OCI-M2 (cell line): ENCODE measurements around the gene THEMIS.

Source experiments
- DNase-seq: peaks from one replicate; lab custom pipeline; 2025; ENCODE audit not compliant: unreplicated experiment; lab: John Stamatoyannopoulos, UW

The THEMIS gene

GRCh38 chr6:127865108-127865507 is 35.8 kb downstream of the THEMIS start:
- no peak for DNase-seq

- DNase-seq, result no peak
Observed at GRCh38 chr6:127864701-127865100, 36.2 kb downstream of the THEMIS start.

GRCh38 chr6:127860723-127861122 is 40.1 kb downstream of the THEMIS start:
- no peak for DNase-seq

GRCh38 chr6:127859956-127860355 is 40.9 kb downstream of the THEMIS start:
- no peak for DNase-seq

- DNase-seq, result no peak
Observed at GRCh38 chr6:127858727-127859391, 42.0 kb downstream of the THEMIS start.

- no peak for DNase-seq
Observed at GRCh38 chr6:127857051-127857637, 43.7 kb downstream of the THEMIS start.

- DNase-seq, result no peak
Observed at GRCh38 chr6:127855542-127856159, 45.2 kb downstream of the THEMIS start.

- no peak for DNase-seq
Observed at GRCh38 chr6:127854009-127854408, 46.8 kb downstream of the THEMIS start.

- DNase-seq, result no peak
Observed at GRCh38 chr6:127851197-127851596, 49.7 kb downstream of the THEMIS start.

GRCh38 chr6:127845242-127845641 is 55.6 kb downstream of the THEMIS start:
- DNase-seq, result no peak

- no peak for DNase-seq
Observed at GRCh38 chr6:127844529-127844928, 56.3 kb downstream of the THEMIS start.

- no peak for DNase-seq
Observed at GRCh38 chr6:127843582-127843981, 57.3 kb downstream of the THEMIS start.

GRCh38 chr6:127842562-127842961 is 58.3 kb downstream of the THEMIS start:
- no peak for DNase-seq

- no peak for DNase-seq
Observed at GRCh38 chr6:127841811-127842210, 59.0 kb downstream of the THEMIS start.

- DNase-seq, result no peak
Observed at GRCh38 chr6:127834136-127834535, 66.7 kb downstream of the THEMIS start.

- DNase-seq, result no peak
Observed at GRCh38 chr6:127833336-127833735, 67.5 kb downstream of the THEMIS start.

GRCh38 chr6:127832381-127832780 is 68.5 kb downstream of the THEMIS start:
- no peak for DNase-seq

- DNase-seq, result no peak
Observed at GRCh38 chr6:127824061-127824460, 76.8 kb downstream of the THEMIS start.

- DNase-seq, result no peak
Observed at GRCh38 chr6:127821431-127821830, 79.4 kb downstream of the THEMIS start.

GRCh38 chr6:127818149-127818548 is 82.7 kb downstream of the THEMIS start:
- no peak for DNase-seq

GRCh38 chr6:127816643-127817042 is 84.2 kb downstream of the THEMIS start:
- DNase-seq, result no peak

- DNase-seq, result no peak
Observed at GRCh38 chr6:127813699-127814027, 87.2 kb downstream of the THEMIS start.
